GM19438 (cell line): Measurements from ENCODE around the gene ETS2.
A peak's percentile ranks its signal among the peaks of the same experiment; 100 is the strongest.

ENCODE experiments used
- ATAC-seq: cut with Tn5 transposase; IDR thresholded peaks from one replicate; pipeline ENCODE4 v1.9.1; 2021; ENCODE audit warnings: low read depth; ENCODE audit not compliant: unreplicated experiment

The ETS2 gene

GRCh38 chr21:38852278-38852677 is 46.5 kb downstream of the ETS2 start:
- ATAC-seq = no peak

GRCh38 chr21:38852708-38853107 is 47.0 kb downstream of the ETS2 start:
- ATAC-seq = no peak

GRCh38 chr21:38853421-38853919 is 47.7 kb downstream of the ETS2 start:
- ATAC-seq = no peak

- no peak for ATAC-seq
These were observed 51.6 kb downstream of the ETS2 start for GRCh38 chr21:38857152-38857825.

GRCh38 chr21:38858026-38858811 is 52.5 kb downstream of the ETS2 start:
- ATAC-seq = no peak

GRCh38 chr21:38858812-38859205 is 53.1 kb downstream of the ETS2 start:
- ATAC-seq = no peak

GRCh38 chr21:38859852-38860251 is 54.1 kb downstream of the ETS2 start:
- no peak for ATAC-seq

- no peak for ATAC-seq
These were observed 55.3 kb downstream of the ETS2 start for GRCh38 chr21:38861056-38861455.

GRCh38 chr21:38861989-38862683 is 56.4 kb downstream of the ETS2 start:
- ATAC-seq = peak; percentile 73

GRCh38 chr21:38863291-38863690 is 57.6 kb downstream of the ETS2 start:
- no peak for ATAC-seq

- no peak for ATAC-seq
These were observed 58.2 kb downstream of the ETS2 start for GRCh38 chr21:38863843-38864363.

- no peak for ATAC-seq
These were observed 59.2 kb downstream of the ETS2 start for GRCh38 chr21:38864964-38865363.

- no peak for ATAC-seq
These were observed 63.5 kb downstream of the ETS2 start for GRCh38 chr21:38869196-38869595.

- no peak for ATAC-seq
These were observed 64.2 kb downstream of the ETS2 start for GRCh38 chr21:38869946-38870345.
